DOHH2 (cell line): Measurements from ENCODE around the gene DNAJC18.

Experiments used
- H3F3A ChIP-seq: fragments of 200-600 bp; sonication (generic), shearing (Covaris generic); 2 replicates; pipeline ENCODE4 v1.6.0; 2016; ENCODE audit warnings: antibody characterized with exemption, mild to moderate bottlenecking; ENCODE audit not compliant: control insufficient read depth, insufficient read depth
- H3K27ac ChIP-seq: fragments of 200-600 bp; sonication (generic); 2 replicates; pipeline ENCODE4 v1.5.1; 2014; ENCODE audit warnings: low read depth, mild to moderate bottlenecking, low read length, moderate library complexity
- H3K27me3 ChIP-seq: fragments of 200-600 bp; sonication (generic); 2 replicates; pipeline ENCODE4 v1.6.1; 2014; ENCODE audit warnings: mild to moderate bottlenecking, low read length, mixed read lengths; ENCODE audit not compliant: control insufficient read depth
- H3K36me3 ChIP-seq: fragments of 200-600 bp; sonication (generic); 2 replicates; pipeline ENCODE4 v1.6.1; 2014; ENCODE audit warnings: mild to moderate bottlenecking, low read length, moderate library complexity, mixed read lengths; ENCODE audit not compliant: control insufficient read depth
- H3K4me1 ChIP-seq: fragments of 200-600 bp; sonication (generic); 2 replicates; pipeline ENCODE4 v1.6.1; 2014; ENCODE audit warnings: mild to moderate bottlenecking, low read length, mixed read lengths; ENCODE audit not compliant: control insufficient read depth
- H3K4me2 ChIP-seq: fragments of 200-600 bp; sonication (generic); 2 replicates; pipeline ENCODE4 v1.6.0; 2014; ENCODE audit warnings: mild to moderate bottlenecking, low read length, moderate library complexity
- H3K4me3 ChIP-seq: fragments of 200-600 bp; sonication (generic); 2 replicates; pipeline ENCODE4 v1.5.1; 2014; ENCODE audit warnings: mild to moderate bottlenecking, low read length, mixed read lengths
- H3K79me2 ChIP-seq: fragments of 200-600 bp; sonication (generic); 2 replicates; pipeline ENCODE4 v1.6.1; 2014; ENCODE audit warnings: mild to moderate bottlenecking, low read length, mixed read lengths; ENCODE audit not compliant: control insufficient read depth
- H3K9me2 ChIP-seq: fragments of 200-600 bp; sonication (generic); replicated peaks from 2 replicates; pipeline ENCODE4 v1.6.1; 2014; ENCODE audit warnings: mild to moderate bottlenecking, low read length, mixed read lengths; ENCODE audit not compliant: control insufficient read depth
- H3K9me3 ChIP-seq: fragments of 200-600 bp; sonication (generic); 2 replicates; pipeline ENCODE4 v1.6.1; 2014; ENCODE audit warnings: antibody characterized with exemption, low read length, mixed read lengths; ENCODE audit not compliant: control insufficient read depth, insufficient read depth
- H4K20me1 ChIP-seq: fragments of 200-600 bp; sonication (generic); 2 replicates; pipeline ENCODE4 v1.6.0; 2014; ENCODE audit warnings: low read depth, mild to moderate bottlenecking, antibody characterized with exemption, low read length, moderate library complexity; ENCODE audit not compliant: control insufficient read depth, insufficient read depth
- EZH2phosphoT487 ChIP-seq: fragments of 200-600 bp; sonication (generic); IDR thresholded peaks from 2 replicates; pipeline ENCODE4 v1.6.1; 2017; ENCODE audit warnings: borderline replicate concordance, mild to moderate bottlenecking, antibody characterized with exemption, low read length, moderate library complexity, mixed read lengths
- TF ChIP-seq, protein P1 (sequence below): fragments of 200-600 bp; sonication (generic); IDR thresholded peaks from one replicate; pipeline ENCODE4 v1.5.1; 2014; ENCODE audit warnings: antibody characterized with exemption, mild to moderate bottlenecking, low read depth, low read length; ENCODE audit not compliant: poor library complexity, severe bottlenecking

DNAJC18 gene

GRCh38 chr5:139422307-139422893, 16.9 kb downstream of the DNAJC18 start:
- TF ChIP-seq EZH2phosphoT487 = no peak
- TF ChIP-seq, protein P1, sequence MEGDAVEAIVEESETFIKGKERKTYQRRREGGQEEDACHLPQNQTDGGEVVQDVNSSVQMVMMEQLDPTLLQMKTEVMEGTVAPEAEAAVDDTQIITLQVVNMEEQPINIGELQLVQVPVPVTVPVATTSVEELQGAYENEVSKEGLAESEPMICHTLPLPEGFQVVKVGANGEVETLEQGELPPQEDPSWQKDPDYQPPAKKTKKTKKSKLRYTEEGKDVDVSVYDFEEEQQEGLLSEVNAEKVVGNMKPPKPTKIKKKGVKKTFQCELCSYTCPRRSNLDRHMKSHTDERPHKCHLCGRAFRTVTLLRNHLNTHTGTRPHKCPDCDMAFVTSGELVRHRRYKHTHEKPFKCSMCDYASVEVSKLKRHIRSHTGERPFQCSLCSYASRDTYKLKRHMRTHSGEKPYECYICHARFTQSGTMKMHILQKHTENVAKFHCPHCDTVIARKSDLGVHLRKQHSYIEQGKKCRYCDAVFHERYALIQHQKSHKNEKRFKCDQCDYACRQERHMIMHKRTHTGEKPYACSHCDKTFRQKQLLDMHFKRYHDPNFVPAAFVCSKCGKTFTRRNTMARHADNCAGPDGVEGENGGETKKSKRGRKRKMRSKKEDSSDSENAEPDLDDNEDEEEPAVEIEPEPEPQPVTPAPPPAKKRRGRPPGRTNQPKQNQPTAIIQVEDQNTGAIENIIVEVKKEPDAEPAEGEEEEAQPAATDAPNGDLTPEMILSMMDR = peak; percentile 94
- no peak overlapping the region for H3K4me2 ChIP-seq
- H3K27ac ChIP-seq = no peak overlapping the region
- H3K4me3 ChIP-seq = no peak overlapping the region
- no peaks in the 10 kb centered on the region for H3K9me2 ChIP-seq
- H3K4me1 ChIP-seq = no peaks in the 10 kb centered on the region
- no peaks in the 10 kb centered on the region for H3F3A ChIP-seq
- no peaks in the 10 kb centered on the region for H3K36me3 ChIP-seq
- H3K9me3 ChIP-seq = no peaks in the 10 kb centered on the region
- H3K27me3 ChIP-seq = no peaks in the 10 kb centered on the region
- H4K20me1 ChIP-seq = no peaks in the 10 kb centered on the region
- no peaks in the 10 kb centered on the region for H3K79me2 ChIP-seq

DNA sequence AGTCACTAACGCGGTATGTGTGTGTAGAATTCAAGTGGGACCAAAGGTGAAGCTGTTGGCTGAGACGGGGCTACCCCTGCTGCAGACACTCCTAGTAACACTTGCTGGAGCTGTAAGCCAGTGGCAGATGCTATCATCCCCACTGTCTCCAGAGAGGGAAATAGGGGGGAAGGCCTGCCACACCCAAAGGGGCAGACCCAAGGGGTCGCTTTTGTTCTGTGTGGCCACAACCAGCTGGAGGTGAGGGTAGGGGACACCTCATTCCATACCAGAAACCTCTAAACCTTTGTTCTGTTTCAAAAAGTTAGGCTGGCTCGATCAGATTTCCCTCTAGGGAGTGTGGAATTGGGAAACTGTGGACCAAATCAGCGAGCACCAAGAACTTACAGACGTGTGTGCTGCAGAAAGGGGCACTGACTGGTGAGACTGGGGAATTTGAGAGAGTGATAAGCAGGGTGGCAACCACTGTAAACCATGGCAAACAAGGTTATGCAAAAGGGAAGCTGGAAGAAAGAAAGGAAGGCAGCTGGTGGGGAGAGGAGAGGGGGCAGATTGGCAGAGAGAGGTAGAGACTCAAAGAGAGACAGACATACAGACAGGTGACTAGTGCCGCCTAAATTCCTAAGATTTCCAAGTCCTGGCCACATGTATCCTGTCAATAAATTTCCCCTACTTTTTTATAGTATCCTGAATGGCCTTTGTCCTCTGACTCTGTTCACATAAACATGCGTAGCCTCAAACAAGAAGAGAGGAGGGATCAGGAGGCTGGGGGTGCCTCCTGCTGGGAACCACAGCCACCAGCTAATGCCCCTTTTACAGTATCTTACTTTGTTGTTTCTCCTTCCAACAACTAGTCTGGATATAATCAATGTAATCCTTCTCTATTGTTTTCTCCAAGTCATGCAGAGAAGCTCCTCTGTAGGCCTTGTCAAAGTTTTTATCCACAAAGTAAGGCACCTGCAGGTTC, 19.8 kb downstream of the DNAJC18 start:
- Histone ChIP-seq H3K27ac (no peak overlapping the region), H3K27me3 (no peaks in the 10 kb centered on the region), H3K4me3 (no peak overlapping the region), H3K36me3 (no peaks in the 10 kb centered on the region), H3K9me3 (no peaks in the 10 kb centered on the region), H3F3A (no peaks in the 10 kb centered on the region), H3K9me2 (no peaks in the 10 kb centered on the region), H3K4me2 (no peak overlapping the region), H3K4me1 (no peaks in the 10 kb centered on the region), H3K79me2 (no peaks in the 10 kb centered on the region), H4K20me1 (no peaks in the 10 kb centered on the region)
- TF ChIP-seq, protein P1 = no peak
- TF ChIP-seq EZH2phosphoT487 = no peak

DNA sequence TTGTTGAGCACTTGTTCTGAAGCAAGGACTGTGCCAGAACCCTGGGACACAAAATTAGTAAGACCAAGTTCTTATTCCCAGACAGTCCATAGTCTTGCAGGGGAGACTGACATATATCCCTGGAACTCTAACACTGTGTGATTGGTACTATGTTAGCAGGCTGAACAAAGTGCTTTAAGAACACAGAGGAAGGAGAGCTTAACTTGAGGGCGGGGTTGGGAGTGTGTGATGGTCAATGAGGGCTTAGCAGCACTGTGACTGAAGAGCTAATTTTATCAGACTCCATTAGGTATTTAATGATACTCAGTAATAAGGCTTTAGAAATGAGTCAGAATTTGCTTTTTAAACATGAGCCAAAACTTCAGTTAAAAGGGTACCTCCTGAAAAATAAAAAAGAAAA, 20.5 kb downstream of the DNAJC18 start:
- no peaks in the 10 kb centered on the region for H3K9me2 ChIP-seq
- no peaks in the 10 kb centered on the region for H3K9me3 ChIP-seq
- H3K79me2 ChIP-seq = no peaks in the 10 kb centered on the region
- no peaks in the 10 kb centered on the region for H3K36me3 ChIP-seq
- no peak overlapping the region for H3K27ac ChIP-seq
- H4K20me1 ChIP-seq = no peaks in the 10 kb centered on the region
- H3F3A ChIP-seq = no peaks in the 10 kb centered on the region
- H3K4me3 ChIP-seq = no peak overlapping the region
- H3K4me2 ChIP-seq = no peak overlapping the region
- no peaks in the 10 kb centered on the region for H3K27me3 ChIP-seq
- no peak for TF ChIP-seq EZH2phosphoT487
- TF ChIP-seq, protein P1 = no peak
- H3K4me1 ChIP-seq = no peaks in the 10 kb centered on the region
